RWPE2 (cell line): Measurements from ENCODE around the gene LPGAT1.
"Not testable (repeated sequence)": the region's sequence is repeated elsewhere in the genome, so short reads cannot be mapped to it uniquely, and the experiment has no call there.

ENCODE experiments used
- ATAC-seq: fragments of 200-7000 bp; cut with Tn5 transposase; 3 replicates; pipeline ENCODE4 v1.9.1; 2021; ENCODE audit warnings: low read depth
- DNase-seq: peaks from one replicate; pipeline ENCODE4 v3.0.0-alpha.2; 2020; ENCODE audit warnings: low spot score
- H3K27ac ChIP-seq: fragments of 450-650 bp; 2 replicates; pipeline ENCODE4 v1.5.1; 2017; ENCODE audit warnings: mild to moderate bottlenecking; ENCODE audit not compliant: poor library complexity, severe bottlenecking
- H3K27me3 ChIP-seq: fragments of 250-450 bp; sonication (Bioruptor Pico); 2 replicates; pipeline ENCODE4 v1.5.1; 2021; ENCODE audit warnings: mild to moderate bottlenecking, moderate library complexity; ENCODE audit not compliant: insufficient read depth, poor library complexity, severe bottlenecking
- H3K36me3 ChIP-seq: fragments of 250-450 bp; sonication (Bioruptor Pico); 2 replicates; pipeline ENCODE4 v1.5.1; 2020; ENCODE audit warnings: low read depth, mild to moderate bottlenecking, moderate library complexity
- H3K4me1 ChIP-seq: fragments of 250-450 bp; sonication (Bioruptor Pico); 2 replicates; pipeline ENCODE4 v1.5.1; 2021; ENCODE audit warnings: mild to moderate bottlenecking, moderate library complexity; ENCODE audit not compliant: insufficient read depth, poor library complexity, severe bottlenecking
- H3K4me3 ChIP-seq: fragments of 250-450 bp; sonication (Bioruptor Pico); 2 replicates; pipeline ENCODE4 v1.5.1; 2021; ENCODE audit warnings: mild to moderate bottlenecking, moderate library complexity; ENCODE audit not compliant: severe bottlenecking
- H3K9me3 ChIP-seq: fragments of 250-450 bp; sonication (Bioruptor Pico); 2 replicates; pipeline ENCODE4 v1.5.1; 2021; ENCODE audit warnings: mild to moderate bottlenecking, moderate library complexity; ENCODE audit not compliant: severe bottlenecking
- CTCF ChIP-seq: fragments of 450-650 bp; IDR thresholded peaks from one replicate; pipeline ENCODE4 v1.5.1; 2017; ENCODE audit warnings: mild to moderate bottlenecking, moderate library complexity; ENCODE audit not compliant: poor library complexity, severe bottlenecking

LPGAT1 gene

GRCh38 chr1:211729238-211729637, 101.3 kb downstream of the LPGAT1 start:
- no peaks in the 10 kb centered on the region for H3K27me3 ChIP-seq
- H3K4me3 ChIP-seq = no peak overlapping the region
- ATAC-seq (no peak), DNase-seq (no peak)
- TF ChIP-seq CTCF = no peak
- no peaks in the 10 kb centered on the region for H3K36me3 ChIP-seq
- no peak overlapping the region for H3K27ac ChIP-seq
- no peaks in the 10 kb centered on the region for H3K4me1 ChIP-seq
- no peaks in the 10 kb centered on the region for H3K9me3 ChIP-seq

GRCh38 chr1:211726467-211726995, 104.0 kb downstream of the LPGAT1 start:
- Histone ChIP-seq H3K36me3 (no peaks in the 10 kb centered on the region), H3K9me3 (no peaks in the 10 kb centered on the region), H3K4me1 (no peaks in the 10 kb centered on the region), H3K27ac (no peak overlapping the region), H3K4me3 (no peak overlapping the region), H3K27me3 (no peaks in the 10 kb centered on the region)
- DNase-seq (no peak), ATAC-seq (no peak)
- TF ChIP-seq CTCF = no peak

GRCh38 chr1:211724687-211725196, 105.8 kb downstream of the LPGAT1 start:
- Histone ChIP-seq H3K36me3 (no peaks in the 10 kb centered on the region), H3K4me1 (no peaks in the 10 kb centered on the region), H3K27me3 (no peaks in the 10 kb centered on the region), H3K27ac (no peak overlapping the region), H3K9me3 (no peaks in the 10 kb centered on the region), H3K4me3 (no peak overlapping the region)
- DNase-seq (no peak), ATAC-seq (no peak)
- no peak for TF ChIP-seq CTCF

DNA sequence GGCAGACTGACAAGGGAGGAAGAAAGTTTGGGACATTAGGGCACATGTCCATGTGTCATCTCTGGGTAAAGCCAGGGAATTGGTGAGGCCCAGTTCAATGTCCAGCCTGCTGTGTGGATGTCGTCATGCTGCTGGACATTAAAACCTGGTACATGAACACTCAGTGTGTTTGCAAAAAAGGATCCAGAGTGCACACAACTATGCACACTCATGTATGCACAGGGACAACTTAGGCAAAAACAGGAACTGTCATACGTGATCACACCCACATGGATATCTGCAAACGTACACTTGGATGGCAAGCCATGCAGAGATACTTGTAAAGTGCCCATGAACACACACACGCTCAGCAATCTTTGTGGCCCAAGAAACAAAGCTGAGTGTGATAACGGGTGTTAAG, 107.3 kb downstream of the LPGAT1 start:
- H3K4me1 ChIP-seq = no peaks in the 10 kb centered on the region
- TF ChIP-seq CTCF = no peak
- H3K9me3 ChIP-seq = no peaks in the 10 kb centered on the region
- no peaks in the 10 kb centered on the region for H3K36me3 ChIP-seq
- H3K27ac ChIP-seq = no peak overlapping the region
- no peaks in the 10 kb centered on the region for H3K27me3 ChIP-seq
- H3K4me3 ChIP-seq = no peak overlapping the region
- ATAC-seq (no peak), DNase-seq (no peak)

- no peak overlapping the region for H3K4me3 ChIP-seq
- no peak for ATAC-seq
- H3K9me3 ChIP-seq = no peaks in the 10 kb centered on the region
- no peaks in the 10 kb centered on the region for H3K27me3 ChIP-seq
- no peak for DNase-seq
- no peak for TF ChIP-seq CTCF
- no peaks in the 10 kb centered on the region for H3K4me1 ChIP-seq
- H3K27ac ChIP-seq = no peak overlapping the region
- no peaks in the 10 kb centered on the region for H3K36me3 ChIP-seq
These were observed 108.0 kb downstream of the LPGAT1 start for GRCh38 chr1:211722277-211723175.

DNA sequence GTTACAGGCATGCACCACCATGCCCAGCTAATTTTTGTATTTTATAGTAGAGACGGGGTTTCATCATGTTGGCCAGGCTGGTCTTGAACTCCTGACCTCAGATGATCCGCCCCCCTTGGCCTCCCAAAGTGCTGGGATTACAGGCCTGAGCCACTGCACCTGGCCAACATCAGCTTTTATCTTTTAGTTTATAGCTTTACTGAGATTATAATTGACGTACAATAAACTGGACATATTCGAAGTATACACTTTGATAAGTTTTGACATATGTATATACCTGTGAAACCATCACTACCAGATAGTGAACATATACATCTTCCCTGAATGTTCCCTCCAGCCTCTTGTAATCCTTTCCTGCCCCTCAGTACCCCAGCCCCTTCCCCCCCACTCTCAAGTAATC, 114.0 kb downstream of the LPGAT1 start:
- ATAC-seq, H3K27me3 ChIP-seq, H3K4me1 ChIP-seq, H3K9me3 ChIP-seq, H3K27ac ChIP-seq, H3K36me3 ChIP-seq, DNase-seq, H3K4me3 ChIP-seq: not testable (repeated sequence)
